GM19452 (cell line): ENCODE measurements around the gene NFE2L3.

ENCODE experiments used
- ATAC-seq: cut with Tn5 transposase; IDR thresholded peaks from one replicate; pipeline ENCODE4 v1.9.1; 2021; ENCODE audit not compliant: unreplicated experiment

Gene NFE2L3

GRCh38 chr7:26199301-26200037 is 47.5 kb downstream of the NFE2L3 start:
- no peak for ATAC-seq

GRCh38 chr7:26200038-26200443 is 48.0 kb downstream of the NFE2L3 start:
- ATAC-seq, result no peak

- peak; percentile 55 for ATAC-seq
Observed at GRCh38 chr7:26200444-26201246, 48.6 kb downstream of the NFE2L3 start, which contains the start of gene HNRNPA2B1. Gene HNRNPA2B1, minus strand, starts transcription at chr7:26200746. Its CDS starts 169 bp downstream, at chr7:26200577.

- ATAC-seq, result peak; percentile 44
Observed at GRCh38 chr7:26201247-26202018, 49.4 kb downstream of the NFE2L3 start, which contains the start of gene CBX3. Gene CBX3, plus strand, starts transcription at chr7:26201745. Its CDS starts 1,254 bp downstream, at chr7:26202999.

GRCh38 chr7:26202019-26202990 is 50.3 kb downstream of the NFE2L3 start:
- ATAC-seq, result peak; percentile 6

- ATAC-seq, result no peak
Observed at GRCh38 chr7:26203016-26203415, 51.0 kb downstream of the NFE2L3 start.

GRCh38 chr7:26208040-26208439 is 56.0 kb downstream of the NFE2L3 start:
- ATAC-seq, result no peak

GRCh38 chr7:26212921-26213718 is 61.1 kb downstream of the NFE2L3 start:
- no peak for ATAC-seq

GRCh38 chr7:26213807-26214515 is 62.0 kb downstream of the NFE2L3 start:
- ATAC-seq, result no peak

GRCh38 chr7:26216049-26216448 is 64.1 kb downstream of the NFE2L3 start:
- no peak for ATAC-seq

- no peak for ATAC-seq
Observed at GRCh38 chr7:26224359-26224758, 72.4 kb downstream of the NFE2L3 start.

- no peak for ATAC-seq
Observed at GRCh38 chr7:26227987-26228386, 76.0 kb downstream of the NFE2L3 start.

GRCh38 chr7:26233902-26234511 is 82.0 kb downstream of the NFE2L3 start:
- no peak for ATAC-seq
